IMR-90 (cell line): ENCODE measurements around the gene MON1A. TPM values are rescaled to one million over a fixed set of nuclear protein-coding genes. Genes with fewer than 3 reads are reported as not detected.

Experiments
- ATAC-seq: fragments of 200-7000 bp; cut with Tn5 transposase; 2 replicates; pipeline ENCODE4 v1.9.1; 2020; ENCODE audit warnings: low read depth, mild to moderate bottlenecking, moderate library complexity
- BruUV-seq: library from RNA; stranded (reverse); fragments of 400-500 nt; replicated peaks from 2 replicates; lab custom pipeline; 2021; lab: Mats Ljungman, UMichigan
- CTCF ChIA-PET: fragments of 300-600 bp; formaldehyde crosslinking; extraction: SDS; loops from one replicate; lab custom pipeline; 2021; ENCODE audit warnings: antibody characterized with exemption; lab: Yijun Ruan, JAX
- POLR2A ChIA-PET: fragments of 300-600 bp; sonication (Branson Sonifier 250); formaldehyde crosslinking; loops from one replicate; lab custom pipeline; 2022; ENCODE audit warnings: antibody characterized with exemption; ENCODE audit not compliant: unreplicated experiment; lab: Charles Lee
- DNase-seq: peaks from one replicate; pipeline ENCODE4 v3.0.0; 2013
- H2AFZ ChIP-seq: replicated peaks from 2 replicates; pipeline ENCODE3; 2013; ENCODE audit warnings: low read length, mild to moderate bottlenecking; ENCODE audit not compliant: poor library complexity
- H2AK5ac ChIP-seq: 2 replicates; pipeline ENCODE4 v1.6.1; 2013; ENCODE audit warnings: low read depth, low read length, inconsistent platforms
- H2AK9ac ChIP-seq: replicated peaks from 2 replicates; pipeline ENCODE3; 2013; ENCODE audit warnings: mild to moderate bottlenecking, low read depth, low read length, moderate library complexity; ENCODE audit not compliant: poor library complexity
- H2BK120ac ChIP-seq: 2 replicates; pipeline ENCODE4 v1.6.1; 2013; ENCODE audit warnings: low read depth, low read length, inconsistent platforms
- H2BK15ac ChIP-seq: 3 replicates; pipeline ENCODE4 v1.6.1; 2013; ENCODE audit warnings: low read depth, low read length, inconsistent platforms
- H2BK20ac ChIP-seq: 2 replicates; pipeline ENCODE4 v1.6.1; 2013; ENCODE audit warnings: low read depth, mild to moderate bottlenecking, inconsistent platforms, low read length, moderate library complexity
- H2BK5ac ChIP-seq: 2 replicates; pipeline ENCODE4 v1.6.1; 2013; ENCODE audit warnings: mild to moderate bottlenecking, low read depth, low read length, inconsistent platforms; ENCODE audit not compliant: poor library complexity, severe bottlenecking
- H3K14ac ChIP-seq: replicated peaks from 2 replicates; pipeline ENCODE4 v1.6.1; 2013; ENCODE audit warnings: low read depth, low read length, inconsistent platforms
- H3K18ac ChIP-seq: 2 replicates; pipeline ENCODE4 v1.6.1; 2013; ENCODE audit warnings: low read depth, low read length, control low read depth
- H3K23ac ChIP-seq: 2 replicates; pipeline ENCODE4 v1.6.1; 2013; ENCODE audit warnings: low read depth, low read length, inconsistent platforms
- H3K27ac ChIP-seq: 2 replicates; pipeline ENCODE4 v1.5.1; 2013; ENCODE audit warnings: mild to moderate bottlenecking, control low read depth, low read length; ENCODE audit not compliant: insufficient read depth
- H3K27me3 ChIP-seq: 2 replicates; pipeline ENCODE4 v1.6.1; 2013; ENCODE audit warnings: low read length; ENCODE audit not compliant: control insufficient read depth, insufficient read depth
- H3K36me3 ChIP-seq: 2 replicates; pipeline ENCODE4 v1.6.1; 2013; ENCODE audit warnings: low read length, mixed read lengths; ENCODE audit not compliant: control insufficient read depth, insufficient read depth
- H3K4ac ChIP-seq: 2 replicates; pipeline ENCODE4 v1.6.1; 2013; ENCODE audit warnings: low read depth, low read length, inconsistent platforms
- H3K4me1 ChIP-seq: 2 replicates; pipeline ENCODE4 v1.6.1; 2013; ENCODE audit warnings: low read length, mixed read lengths; ENCODE audit not compliant: control insufficient read depth, insufficient read depth
- H3K4me2 ChIP-seq: 2 replicates; pipeline ENCODE4 v1.6.1; 2013; ENCODE audit warnings: low read depth, mild to moderate bottlenecking, control low read depth, low read length, moderate library complexity
- H3K4me3 ChIP-seq: 2 replicates; pipeline ENCODE4 v1.5.1; 2013; ENCODE audit warnings: low read depth, mild to moderate bottlenecking, control low read depth, low read length, moderate library complexity; ENCODE audit not compliant: insufficient read depth
- H3K56ac ChIP-seq: 2 replicates; pipeline ENCODE4 v1.6.1; 2013; ENCODE audit warnings: low read length, inconsistent platforms; ENCODE audit not compliant: insufficient read depth; ENCODE audit errors: extremely low read depth
- H3K79me1 ChIP-seq, 2 experiments: 2 replicates each; pipeline ENCODE4 v1.6.1; 2013; ENCODE audit warnings: low read length in 2 of 2, inconsistent platforms in 1 of 2, low read depth in 1 of 2
- H3K9ac ChIP-seq: 2 replicates; pipeline ENCODE4 v1.6.1; 2013; ENCODE audit warnings: low read depth, low read length, control low read depth
- H3K9me1 ChIP-seq: 2 replicates; pipeline ENCODE4 v1.6.1; 2013; ENCODE audit warnings: low read length, inconsistent platforms; ENCODE audit not compliant: insufficient read depth
- H3K9me3 ChIP-seq: 2 replicates; pipeline ENCODE4 v1.6.1; 2013; ENCODE audit warnings: low read length; ENCODE audit not compliant: control insufficient read depth, insufficient read depth
- H4K20me1 ChIP-seq: 2 replicates; pipeline ENCODE4 v1.6.1; 2013; ENCODE audit warnings: low read length, inconsistent platforms; ENCODE audit not compliant: insufficient read depth
- H4K5ac ChIP-seq: 2 replicates; pipeline ENCODE4 v1.6.1; 2013; ENCODE audit warnings: mild to moderate bottlenecking, low read depth, low read length, control low read depth
- H4K8ac ChIP-seq, 2 experiments: 2 replicates each; pipeline ENCODE4 v1.6.1; 2013; ENCODE audit warnings: low read depth in 2 of 2, low read length in 2 of 2, control low read depth in 1 of 2, inconsistent platforms in 1 of 2
- H4K91ac ChIP-seq: 2 replicates; pipeline ENCODE4 v1.6.1; 2013; ENCODE audit warnings: low read depth, low read length, inconsistent platforms; ENCODE audit not compliant: insufficient read depth
- CEBPB ChIP-seq: IDR thresholded peaks from 2 replicates; pipeline ENCODE4 v1.6.1; 2012; ENCODE audit warnings: low read depth, low read length, improper control_type of control experiment
- RCOR1 ChIP-seq: IDR thresholded peaks from 2 replicates; pipeline ENCODE4 v1.6.1; 2012; ENCODE audit warnings: mild to moderate bottlenecking, low read length, improper control_type of control experiment; ENCODE audit not compliant: insufficient replicate concordance
- WGBS, 2 experiments: methylation state at CpG; one replicate each; pipeline versions ENCODE4 v1.1.5 to v1.1.7; 2013; ENCODE audit warnings: missing lambda C conversion rate in 2 of 2; ENCODE audit not compliant: insufficient read length in 1 of 2; ENCODE audit errors: extremely low coverage in 2 of 2; 5-methylcytosine and 5-hydroxymethylcytosine counted together
- dilution Hi-C: fragments of 300-500 bp; cut with HindIII; formaldehyde crosslinking; loops from one replicate; pipeline ENCODE4 v1.14.3; 2018; ENCODE audit warnings: low sequenced_read_pairs; ENCODE audit not compliant: unreplicated experiment
- in situ Hi-C: fragments of 300-500 bp; cut with MboI; formaldehyde crosslinking; loops from 3 replicates; pipeline ENCODE4 v1.14.3; 2019; ENCODE audit warnings: low sequenced_read_pairs, inconsistent platforms, mixed read lengths
- intact Hi-C: fragments of 100-400 bp; cut with micrococcal nuclease; formaldehyde crosslinking; loops from 2 replicates; pipeline ENCODE4 v1.10.0; 2022
- polyA plus RNA-seq, 3 experiments: library from polyadenylated mRNA; depleted of rRNA; stranded (reverse); fragments of >200 nt; gene quantifications; 2 replicates each; pipeline ENCODE4 v1.2.3, GENCODE V29; 2012; ENCODE audit warnings: low replicate concordance in 1 of 3
- total RNA-seq: library from RNA; depleted of rRNA; stranded (reverse); fragments of >200 nt; gene quantifications from 2 replicates; pipeline ENCODE4 v1.2.3, GENCODE V29; 2012

Gene MON1A
- total and polyA plus RNA-seq, 2 of the 4 experiments (the other 2 are of a cell fraction), result 8.2 to 13.5 TPM

- no TSS peak for BruUV-seq
- Histone ChIP-seq H4K91ac (no peak overlapping the region), H3K4me1 (peaks cover 21% of the 10 kb centered on the region), H3K27me3 (no peaks in the 10 kb centered on the region), H4K8ac (peak overlapping the region in 1 of 2 experiments; percentile 26; a peak in 1 of 4 replicates), H3K9me3 (no peaks in the 10 kb centered on the region), H2AK9ac (no peak overlapping the region), H3K18ac (no peak overlapping the region; the same call in 1 of the 2 replicates), H3K56ac (no peak overlapping the region), H2BK120ac (no peak overlapping the region), H2AK5ac (0 out of 2 replicates have a peak overlapping the region, but pooled peaks have one; percentile 66), H3K27ac (peak overlapping the region; percentile 90), H2AFZ (no peak overlapping the region), H2BK5ac (peak overlapping the region; percentile 92), H4K20me1 (peaks cover 4% of the 10 kb centered on the region), H3K4ac (0 out of 2 replicates have a peak overlapping the region, but pooled peaks have one; percentile 52), H2BK20ac (no peak overlapping the region), H3K9ac (no peak overlapping the region), H3K4me3 (no peak overlapping the region), H3K9me1 (peaks cover 13% of the 10 kb centered on the region), H3K4me2 (no peak overlapping the region), H4K5ac (no peak overlapping the region), H3K79me1 (peaks cover 13 to 43% of the 10 kb centered on the region in 2 experiments), H3K36me3 (peaks cover 9% of the 10 kb centered on the region), H3K14ac (0 out of 2 replicates have a peak overlapping the region, but pooled peaks have one; percentile 26), H3K23ac (no peak overlapping the region), H2BK15ac (no peak overlapping the region)
- intact Hi-C loops (no loop called here), dilution Hi-C loops (no loop called here), in situ Hi-C loops (no loop called here)
- TF ChIP-seq RCOR1 (no peak), CEBPB (peak; percentile 36)
- DNase-seq (no peak), ATAC-seq (peak; percentile 33)
- ChIA-PET POLR2A (interaction anchor here (0.6 kb wide), 2 partner anchors 106 to 116 kb away, joined by 4 read pairs; partner anchors contain the start of gene RBM5), CTCF (no interaction called here)
- 95% methylated on average over 7 of the region's 10 CpGs; no CpG with 5 or more reads in 1 of the 2 experiments for WGBS, 2 experiments
These were observed 43.0 kb upstream of the MON1A start for GRCh38 chr3:49972656-49973055.
